GM10847 (cell line): ENCODE results near the gene SUMO2.

ENCODE experiments used
- POLR2A ChIP-seq: IDR thresholded peaks from 2 replicates; pipeline ENCODE4 v1.6.1; 2011; ENCODE audit not compliant: insufficient read length; ENCODE audit errors: extremely low read depth

The SUMO2 gene

GRCh38 chr17:75194879-75195278, 12.1 kb upstream of the SUMO2 start:
- TF ChIP-seq POLR2A = no peak

DNA sequence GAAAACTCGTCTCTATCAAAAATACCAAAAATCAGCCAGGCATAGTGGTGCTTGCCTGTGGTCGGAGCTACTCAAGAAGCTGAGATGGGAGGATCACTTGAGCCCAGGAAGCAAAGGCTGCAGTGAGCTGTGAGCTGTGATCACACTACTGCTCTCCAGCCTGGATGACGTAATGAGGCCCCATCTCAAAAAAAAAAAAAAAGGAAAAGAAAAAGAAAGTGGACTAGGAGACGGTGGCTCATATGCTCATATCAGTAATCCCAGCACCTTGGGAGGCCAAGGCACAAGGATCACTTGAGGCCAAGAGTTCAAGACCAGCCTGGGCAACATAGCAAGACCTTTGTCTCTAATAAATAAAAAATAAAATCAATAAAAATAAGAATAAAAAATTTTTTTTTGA, 8.8 kb upstream of the SUMO2 start:
- TF ChIP-seq POLR2A = no peak

- no peak for TF ChIP-seq POLR2A
Observed at GRCh38 chr17:75188614-75189013, 5.9 kb upstream of the SUMO2 start.

DNA sequence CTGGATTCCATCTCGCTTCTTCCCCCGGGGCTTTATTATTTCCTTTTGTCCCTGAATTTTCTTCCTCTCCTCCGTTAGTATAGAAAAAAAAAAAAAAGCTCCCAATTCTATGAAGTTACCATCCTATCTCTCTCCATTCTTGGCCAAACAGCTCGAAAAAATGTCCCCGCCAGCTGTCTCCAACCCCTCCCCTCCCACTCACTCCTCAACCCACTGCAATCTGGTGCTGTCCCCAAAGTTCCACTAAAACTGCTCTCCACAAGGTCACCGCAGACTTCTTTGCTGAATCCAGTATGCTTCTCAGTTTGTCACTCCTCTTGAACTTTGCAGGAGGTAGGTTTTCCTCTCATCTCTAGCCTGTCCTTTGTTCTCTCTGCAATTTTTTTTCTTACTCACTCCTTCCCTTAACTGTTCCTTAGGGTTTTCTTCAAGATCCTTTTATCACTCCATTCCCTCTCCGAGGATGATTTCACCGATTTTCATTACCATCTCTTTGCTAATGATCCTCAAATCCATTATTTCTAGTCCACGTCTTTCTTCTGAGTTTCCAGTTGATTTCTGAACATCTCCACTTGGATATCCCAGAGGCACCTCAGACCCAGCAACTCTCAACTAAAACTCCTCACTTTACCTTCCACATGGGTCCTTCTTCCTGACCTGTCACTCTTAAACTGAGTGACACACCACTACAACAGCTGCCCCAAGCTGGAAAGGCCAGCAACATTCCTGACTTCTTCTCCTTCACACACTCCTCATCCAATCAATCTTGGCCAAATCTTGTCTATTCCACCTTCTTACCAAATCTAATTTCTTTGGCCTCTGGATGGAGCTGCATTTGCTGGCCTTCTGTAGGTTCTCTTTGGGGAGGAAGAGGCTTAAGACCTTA, 1.5 kb upstream of the SUMO2 start:
- no peak for TF ChIP-seq POLR2A

GRCh38 chr17:75182319-75182568, 515 bp downstream of the SUMO2 start:
- TF ChIP-seq POLR2A = no peak

GRCh38 chr17:75181608-75182318, 996 bp downstream of the SUMO2 start:
- TF ChIP-seq POLR2A = no peak

- no peak for TF ChIP-seq POLR2A
Observed at GRCh38 chr17:75181110-75181509, 1.6 kb downstream of the SUMO2 start.

DNA sequence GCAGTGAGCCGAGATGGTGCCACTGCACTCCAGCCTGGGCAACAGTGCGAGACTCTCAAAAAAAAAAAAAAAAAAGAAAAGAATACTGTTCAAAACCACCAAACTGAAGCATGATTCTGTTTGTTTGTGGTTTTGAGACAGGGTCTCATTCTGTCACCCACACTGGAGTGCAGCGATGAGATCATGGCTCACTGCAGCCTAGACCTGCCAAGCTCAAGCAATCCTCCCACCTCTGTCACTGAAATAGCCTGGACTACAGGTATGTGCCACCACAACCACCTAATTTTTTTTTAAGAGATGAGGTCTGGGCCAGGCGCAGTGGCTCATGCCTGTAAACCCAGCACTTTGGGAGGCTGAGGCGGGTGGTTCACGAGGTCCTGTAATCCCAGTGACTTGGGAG, 4.3 kb downstream of the SUMO2 start:
- no peak for TF ChIP-seq POLR2A

GRCh38 chr17:75176625-75177024, 6.1 kb downstream of the SUMO2 start:
- no peak for TF ChIP-seq POLR2A

DNA sequence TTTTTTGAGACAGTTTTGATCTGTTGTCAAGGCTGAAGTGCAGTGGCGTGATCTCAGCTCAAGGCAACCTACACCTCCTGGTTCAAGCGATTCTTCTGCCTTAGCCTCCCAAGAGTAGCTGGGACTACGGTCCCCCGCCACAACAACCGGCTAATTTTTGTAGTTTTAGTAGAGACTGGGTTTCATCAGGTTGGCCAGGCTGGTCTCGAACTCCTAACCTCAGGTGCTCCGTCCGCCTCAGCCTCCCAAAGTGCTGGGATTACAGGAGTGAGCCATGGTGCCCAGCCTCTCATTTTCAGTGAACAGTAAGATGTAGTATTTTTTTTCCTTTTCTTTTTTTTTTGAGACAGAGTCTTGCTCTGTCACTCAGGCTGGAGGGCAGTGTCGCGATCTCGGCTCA, 7.8 kb downstream of the SUMO2 start:
- TF ChIP-seq POLR2A = no peak

- TF ChIP-seq POLR2A = no peak
Observed at GRCh38 chr17:75173526-75173925, 9.2 kb downstream of the SUMO2 start.

DNA sequence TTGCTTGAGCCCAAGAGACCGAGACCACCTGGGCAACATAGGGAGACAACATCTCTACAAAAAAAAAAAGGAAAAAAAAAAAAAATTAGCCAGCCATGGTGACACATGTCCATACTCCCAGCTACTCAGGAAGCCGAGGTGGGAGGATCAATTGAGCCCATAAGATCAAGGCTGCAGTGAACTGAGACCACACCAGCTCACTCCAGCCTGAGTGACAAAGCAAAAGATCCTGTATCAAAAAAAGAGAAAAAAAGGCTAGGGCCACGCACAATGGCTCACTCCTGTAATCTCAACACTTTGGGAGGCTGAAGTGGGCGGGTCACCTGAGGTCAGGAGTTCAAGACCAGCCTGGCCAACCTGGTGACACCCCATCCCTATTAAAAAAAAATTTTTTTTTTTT, 13.8 kb downstream of the SUMO2 start:
- no peak for TF ChIP-seq POLR2A

DNA sequence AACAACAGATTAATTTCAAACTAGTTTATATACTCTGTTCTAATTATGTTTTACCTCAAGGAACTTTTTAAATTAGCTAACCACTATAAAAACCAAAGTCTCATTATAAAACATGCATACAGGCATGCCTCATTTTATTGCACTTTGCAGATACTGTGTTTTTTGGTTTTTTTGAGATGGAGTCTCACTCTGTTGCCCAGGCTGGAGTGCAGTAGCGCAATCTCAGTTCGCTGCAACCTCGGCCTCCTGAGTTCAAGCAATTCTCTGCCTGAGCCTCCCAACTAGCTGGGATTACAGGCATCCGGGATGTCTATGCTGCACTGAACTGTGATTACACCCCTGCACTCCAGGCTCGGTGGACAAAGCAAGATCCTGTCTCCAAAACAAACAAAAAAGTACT, 19.7 kb downstream of the SUMO2 start:
- TF ChIP-seq POLR2A = no peak

GRCh38 chr17:75160211-75160610, 22.5 kb downstream of the SUMO2 start:
- no peak for TF ChIP-seq POLR2A

- TF ChIP-seq POLR2A = no peak
Observed at GRCh38 chr17:75159196-75160031, 23.3 kb downstream of the SUMO2 start.

DNA sequence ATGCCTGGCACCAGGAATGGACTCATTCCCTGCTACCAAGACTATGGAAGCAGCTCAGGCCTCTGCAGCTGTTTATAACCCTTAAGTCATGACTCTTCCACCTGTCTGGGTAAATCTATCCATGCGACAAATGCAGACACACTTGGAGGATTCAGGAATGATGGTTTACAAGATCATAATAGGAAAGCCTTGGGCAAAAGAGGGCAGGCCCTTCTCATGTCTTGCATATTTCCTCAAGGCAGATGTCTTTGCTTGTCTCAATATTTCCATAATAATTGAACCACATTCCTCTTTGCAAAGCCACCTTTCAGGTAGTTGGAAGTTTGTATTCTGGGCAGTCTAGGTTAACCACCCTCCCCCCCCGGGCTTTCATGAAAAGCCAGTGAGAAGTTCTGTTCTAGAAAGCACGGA, 27.6 kb downstream of the SUMO2 start:
- TF ChIP-seq POLR2A = no peak
